Measurements from ENCODE around the gene WSCD2.

WSCD2 gene

GRCh38 chr12:108127654-108128053 is 1.4 kb upstream of the WSCD2 start:
- DNase-seq (no peak), ATAC-seq (ENCODE audit: insufficient read depth, low read depth) (no peak)
- Histone ChIP-seq H3K4me1 (ENCODE audit: insufficient read depth, low read length) (no peaks in the 10 kb centered on the region), H3K27ac (ENCODE audit: low read length) (no peak overlapping the region), H4K20me1 (ENCODE audit: insufficient read depth, low read length) (no peaks in the 10 kb centered on the region), H3K79me2 (ENCODE audit: insufficient read depth, low read length) (no peaks in the 10 kb centered on the region), H3K9me3 (ENCODE audit: insufficient read depth, low read length, severe bottlenecking) (no peaks in the 10 kb centered on the region), H3K36me3 (ENCODE audit: insufficient read depth, low read length) (no peaks in the 10 kb centered on the region), H3K4me3 (ENCODE audit: low read depth in 1 of 2, low read length in 2 of 2) (no peak overlapping the region), H3K4me2 (ENCODE audit: insufficient read depth, low read length) (no peak overlapping the region), H3K27me3 (ENCODE audit: insufficient read depth, low read length, poor library complexity) (peaks cover 4% of the 10 kb centered on the region), H3K9ac (ENCODE audit: low read depth, low read length) (no peak overlapping the region), H2AFZ (ENCODE audit: low read depth, low read length) (no peak overlapping the region)
- TF ChIP-seq EZH2 (IDR thresholded peaks at IDR 0.05; ENCODE audit: borderline replicate concordance, low read depth, low read length, severe bottlenecking): no peak
- TF ChIP-seq, protein P1, sequence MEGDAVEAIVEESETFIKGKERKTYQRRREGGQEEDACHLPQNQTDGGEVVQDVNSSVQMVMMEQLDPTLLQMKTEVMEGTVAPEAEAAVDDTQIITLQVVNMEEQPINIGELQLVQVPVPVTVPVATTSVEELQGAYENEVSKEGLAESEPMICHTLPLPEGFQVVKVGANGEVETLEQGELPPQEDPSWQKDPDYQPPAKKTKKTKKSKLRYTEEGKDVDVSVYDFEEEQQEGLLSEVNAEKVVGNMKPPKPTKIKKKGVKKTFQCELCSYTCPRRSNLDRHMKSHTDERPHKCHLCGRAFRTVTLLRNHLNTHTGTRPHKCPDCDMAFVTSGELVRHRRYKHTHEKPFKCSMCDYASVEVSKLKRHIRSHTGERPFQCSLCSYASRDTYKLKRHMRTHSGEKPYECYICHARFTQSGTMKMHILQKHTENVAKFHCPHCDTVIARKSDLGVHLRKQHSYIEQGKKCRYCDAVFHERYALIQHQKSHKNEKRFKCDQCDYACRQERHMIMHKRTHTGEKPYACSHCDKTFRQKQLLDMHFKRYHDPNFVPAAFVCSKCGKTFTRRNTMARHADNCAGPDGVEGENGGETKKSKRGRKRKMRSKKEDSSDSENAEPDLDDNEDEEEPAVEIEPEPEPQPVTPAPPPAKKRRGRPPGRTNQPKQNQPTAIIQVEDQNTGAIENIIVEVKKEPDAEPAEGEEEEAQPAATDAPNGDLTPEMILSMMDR (IDR thresholded peaks at IDR 0.05; ENCODE audit: borderline replicate concordance, extremely low read depth, low read length, poor library complexity, severe bottlenecking): no peak

GRCh38 chr12:108128221-108129016 is 669 bp upstream of the WSCD2 start:
- Histone ChIP-seq H3K9ac (ENCODE audit: low read depth, low read length) (no peak overlapping the region), H3K27ac (ENCODE audit: low read length) (no peak overlapping the region), H2AFZ (ENCODE audit: low read depth, low read length) (no peak overlapping the region), H3K4me3 (ENCODE audit: low read depth in 1 of 2, low read length in 2 of 2) (no peak overlapping the region), H3K9me3 (ENCODE audit: insufficient read depth, low read length, severe bottlenecking) (no peaks in the 10 kb centered on the region), H3K79me2 (ENCODE audit: insufficient read depth, low read length) (no peaks in the 10 kb centered on the region), H4K20me1 (ENCODE audit: insufficient read depth, low read length) (no peaks in the 10 kb centered on the region), H3K36me3 (ENCODE audit: insufficient read depth, low read length) (no peaks in the 10 kb centered on the region), H3K4me2 (ENCODE audit: insufficient read depth, low read length) (no peak overlapping the region), H3K4me1 (ENCODE audit: insufficient read depth, low read length) (no peaks in the 10 kb centered on the region), H3K27me3 (ENCODE audit: insufficient read depth, low read length, poor library complexity) (peaks cover 4% of the 10 kb centered on the region)
- TF ChIP-seq, protein P1 (IDR thresholded peaks at IDR 0.05; ENCODE audit: borderline replicate concordance, extremely low read depth, low read length, poor library complexity, severe bottlenecking): no peak
- no peak for TF ChIP-seq EZH2 (IDR thresholded peaks at IDR 0.05; ENCODE audit: borderline replicate concordance, low read depth, low read length, severe bottlenecking)
- no peak for ATAC-seq (ENCODE audit: insufficient read depth, low read depth)
- DNase-seq: no peak

- H3K79me2 ChIP-seq (ENCODE audit: insufficient read depth, low read length): no peaks in the 10 kb centered on the region
- H3K27ac ChIP-seq (ENCODE audit: low read length): no peak overlapping the region
- no peaks in the 10 kb centered on the region for H3K4me1 ChIP-seq (ENCODE audit: insufficient read depth, low read length)
- H3K4me2 ChIP-seq (ENCODE audit: insufficient read depth, low read length): no peak overlapping the region
- no peaks in the 10 kb centered on the region for H3K9me3 ChIP-seq (ENCODE audit: insufficient read depth, low read length, severe bottlenecking)
- no peak overlapping the region for H3K4me3 ChIP-seq (ENCODE audit: low read depth in 1 of 2, low read length in 2 of 2)
- H3K9ac ChIP-seq (ENCODE audit: low read depth, low read length): no peak overlapping the region
- H2AFZ ChIP-seq (ENCODE audit: low read depth, low read length): no peak overlapping the region
- 0 out of 2 replicates have a peak, but pooled peaks cover 3% of the 10 kb centered on the region for H4K20me1 ChIP-seq (ENCODE audit: insufficient read depth, low read length)
- DNase-seq (no peak), ATAC-seq (ENCODE audit: insufficient read depth, low read depth) (no peak)
- H3K27me3 ChIP-seq (ENCODE audit: insufficient read depth, low read length, poor library complexity): peaks cover 3% of the 10 kb centered on the region
- TF ChIP-seq, protein P1 (IDR thresholded peaks at IDR 0.05; ENCODE audit: borderline replicate concordance, extremely low read depth, low read length, poor library complexity, severe bottlenecking): no peak
- TF ChIP-seq EZH2 (IDR thresholded peaks at IDR 0.05; ENCODE audit: borderline replicate concordance, low read depth, low read length, severe bottlenecking): no peak
- H3K36me3 ChIP-seq (ENCODE audit: insufficient read depth, low read length): no peaks in the 10 kb centered on the region
These were observed 1.9 kb downstream of the WSCD2 start for GRCh38 chr12:108131035-108131434.
